Activated B cell treated with CpG ODN at 0.5 μM for 24 hours (primary cell): ENCODE data around the gene DOCK3. TPM values are rescaled to one million over a fixed set of nuclear protein-coding genes. Genes with fewer than 3 reads are reported as not detected.

Source experiments
- ATAC-seq: fragments of 200-7000 bp; cut with Tn5 transposase; one replicate; pipeline ENCODE4 v1.10.0; 2021; ENCODE audit warnings: low read depth, mild to moderate bottlenecking, moderate library complexity
- CTCF ChIA-PET: fragments of 350-600 bp; sonication (Branson Sonifier 250); formaldehyde crosslinking; loops from one replicate; lab custom pipeline; 2021; ENCODE audit warnings: antibody characterized with exemption; lab: Charles Lee
- POLR2A ChIA-PET: fragments of 350-600 bp; sonication (Branson Sonifier 250); formaldehyde crosslinking; loops from one replicate; lab custom pipeline; 2021; ENCODE audit warnings: antibody characterized with exemption; lab: Charles Lee
- DNase-seq: peaks from one replicate; pipeline ENCODE4 v3.0.0; 2022
- H3K27ac Mint-ChIP-seq: one replicate; pipeline ENCODE4 v1.8.0; 2020; ENCODE audit warnings: mixed read lengths
- H3K27me3 Mint-ChIP-seq: one replicate; pipeline ENCODE4 v1.8.0; 2021; ENCODE audit warnings: mixed read lengths
- H3K36me3 Mint-ChIP-seq: one replicate; pipeline ENCODE4 v1.8.0; 2021; ENCODE audit warnings: low read depth, mixed read lengths
- H3K4me1 Mint-ChIP-seq: one replicate; pipeline ENCODE4 v1.8.0; 2021; ENCODE audit warnings: mixed read lengths
- H3K4me3 Mint-ChIP-seq: one replicate; pipeline ENCODE4 v1.8.0; 2020; ENCODE audit warnings: mild to moderate bottlenecking, mixed read lengths
- H3K9me3 Mint-ChIP-seq: one replicate; pipeline ENCODE4 v1.8.0; 2020; ENCODE audit warnings: mixed read lengths
- intact Hi-C: fragments of 100-400 bp; cut with micrococcal nuclease; formaldehyde crosslinking; loops from one replicate; pipeline ENCODE4 v1.15.1; 2024
- total RNA-seq: library from RNA; stranded (reverse); gene quantifications from 2 replicates; pipeline ENCODE4 v1.2.3, GENCODE V29; 2022
- TF ChIP-seq, protein P1 (sequence below): fragments of 200-600 bp; IDR thresholded peaks from one replicate; pipeline ENCODE4 v1.8.0; 2022; ENCODE audit warnings: antibody characterized with exemption, mild to moderate bottlenecking

DOCK3 gene
- total RNA-seq, 1 donor from 2014 or later: 0.04 TPM

DNA sequence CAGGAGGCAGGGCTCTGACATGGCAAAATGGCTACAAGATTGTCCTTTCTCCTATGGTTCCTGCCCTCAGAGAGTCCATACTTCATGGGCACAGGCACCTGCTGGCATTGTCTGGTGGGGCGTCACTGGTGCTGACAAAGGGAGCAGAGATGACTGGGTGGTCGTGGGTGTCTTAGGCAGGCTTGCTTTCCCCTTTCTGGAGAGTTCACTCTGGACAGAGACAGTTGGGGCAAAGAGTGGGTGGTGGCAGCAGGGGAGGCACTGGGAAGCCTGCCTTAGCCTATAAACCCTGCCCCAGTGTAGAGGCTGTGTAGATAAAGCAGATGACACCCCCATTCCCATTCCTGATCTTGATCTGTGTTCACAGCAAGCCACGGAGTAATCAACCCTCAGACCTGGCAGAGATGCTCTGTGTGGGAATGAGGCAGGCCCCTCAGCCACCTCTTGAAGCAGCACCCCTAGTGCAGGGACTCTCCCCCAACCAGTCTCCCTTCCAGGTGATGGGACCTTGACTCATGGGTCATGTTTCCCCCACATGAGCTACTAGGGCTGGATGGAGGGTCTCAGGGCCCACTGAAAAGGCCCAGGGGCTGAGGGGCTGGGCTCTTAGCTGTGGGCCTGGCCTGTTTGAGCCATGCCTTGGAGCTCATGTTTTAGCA lies 20.7 kb upstream of the DOCK3 start:
- ChIA-PET POLR2A (no interaction called here), CTCF (interaction anchor here (1.3 to 4.8 kb wide), 6 partner anchors 13 to 84 kb away, joined by 3 to 60 read pairs (median 10); partner anchors contain the start of genes CISH, HEMK1 and MAPKAPK3)
- H3K27me3 Mint-ChIP-seq: peaks cover 1% of the 10 kb centered on the region
- H3K9me3 Mint-ChIP-seq: no peaks in the 10 kb centered on the region
- intact Hi-C loops: no loop called here
- DNase-seq (no peak), ATAC-seq (no peak)
- no peaks in the 10 kb centered on the region for H3K36me3 Mint-ChIP-seq
- no peaks in the 10 kb centered on the region for H3K4me1 Mint-ChIP-seq
- no peak overlapping the region for H3K4me3 Mint-ChIP-seq
- TF ChIP-seq, protein P1, sequence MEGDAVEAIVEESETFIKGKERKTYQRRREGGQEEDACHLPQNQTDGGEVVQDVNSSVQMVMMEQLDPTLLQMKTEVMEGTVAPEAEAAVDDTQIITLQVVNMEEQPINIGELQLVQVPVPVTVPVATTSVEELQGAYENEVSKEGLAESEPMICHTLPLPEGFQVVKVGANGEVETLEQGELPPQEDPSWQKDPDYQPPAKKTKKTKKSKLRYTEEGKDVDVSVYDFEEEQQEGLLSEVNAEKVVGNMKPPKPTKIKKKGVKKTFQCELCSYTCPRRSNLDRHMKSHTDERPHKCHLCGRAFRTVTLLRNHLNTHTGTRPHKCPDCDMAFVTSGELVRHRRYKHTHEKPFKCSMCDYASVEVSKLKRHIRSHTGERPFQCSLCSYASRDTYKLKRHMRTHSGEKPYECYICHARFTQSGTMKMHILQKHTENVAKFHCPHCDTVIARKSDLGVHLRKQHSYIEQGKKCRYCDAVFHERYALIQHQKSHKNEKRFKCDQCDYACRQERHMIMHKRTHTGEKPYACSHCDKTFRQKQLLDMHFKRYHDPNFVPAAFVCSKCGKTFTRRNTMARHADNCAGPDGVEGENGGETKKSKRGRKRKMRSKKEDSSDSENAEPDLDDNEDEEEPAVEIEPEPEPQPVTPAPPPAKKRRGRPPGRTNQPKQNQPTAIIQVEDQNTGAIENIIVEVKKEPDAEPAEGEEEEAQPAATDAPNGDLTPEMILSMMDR: no peak
- H3K27ac Mint-ChIP-seq: no peak overlapping the region

DNA sequence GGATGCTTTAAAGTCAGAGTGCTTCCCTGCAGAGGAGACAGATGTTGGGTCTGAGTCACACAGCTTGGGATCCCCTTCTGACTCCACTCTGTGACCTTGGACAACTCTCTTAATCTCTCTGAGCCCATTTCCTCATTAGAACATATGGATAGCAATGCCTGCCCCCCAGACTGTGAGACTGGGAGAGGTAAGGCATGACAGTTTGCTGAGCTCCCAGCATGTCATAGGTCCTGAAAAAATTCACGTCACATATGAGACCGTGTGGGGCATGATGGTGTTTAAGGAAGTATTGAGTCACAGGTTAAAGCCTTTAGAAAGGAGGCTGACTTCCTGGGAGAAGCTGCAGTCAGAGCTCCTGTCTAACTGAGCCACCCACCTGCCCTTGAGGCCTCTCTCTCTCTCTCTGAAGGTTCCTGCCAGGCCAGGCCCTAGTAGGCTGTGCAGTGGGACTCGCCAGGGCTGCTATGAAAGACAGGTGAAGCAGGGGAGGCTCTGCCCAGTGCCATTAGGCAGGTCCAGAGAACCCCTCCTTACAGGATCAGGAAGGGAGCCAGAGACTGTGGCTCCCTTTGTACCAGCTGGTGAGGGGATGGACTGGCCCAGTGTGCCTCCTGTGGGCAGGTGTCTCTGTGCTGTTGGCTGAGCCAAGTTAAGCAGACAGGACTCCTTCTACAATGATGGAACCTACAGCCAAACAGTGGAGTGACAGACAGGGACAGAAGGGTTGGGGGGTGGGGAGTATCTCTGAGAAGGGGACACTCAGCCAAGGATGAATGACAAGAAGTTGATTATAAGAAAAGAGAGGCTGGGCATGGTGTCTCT lies 19.5 kb upstream of the DOCK3 start:
- Mint-ChIP-seq H3K27me3 (peaks cover 1% of the 10 kb centered on the region), H3K36me3 (no peaks in the 10 kb centered on the region), H3K4me1 (no peaks in the 10 kb centered on the region), H3K4me3 (no peak overlapping the region), H3K27ac (no peak overlapping the region), H3K9me3 (no peaks in the 10 kb centered on the region)
- ChIA-PET POLR2A (no interaction called here), CTCF (interaction anchor here (1.3 to 4.8 kb wide), 2 partner anchors 12 to 39 kb away, joined by 3 to 60 read pairs; partner anchors contain the start of gene MAPKAPK3)
- ATAC-seq (no peak), DNase-seq (no peak)
- intact Hi-C loops: no loop called here
- TF ChIP-seq, protein P1: no peak

DNA sequence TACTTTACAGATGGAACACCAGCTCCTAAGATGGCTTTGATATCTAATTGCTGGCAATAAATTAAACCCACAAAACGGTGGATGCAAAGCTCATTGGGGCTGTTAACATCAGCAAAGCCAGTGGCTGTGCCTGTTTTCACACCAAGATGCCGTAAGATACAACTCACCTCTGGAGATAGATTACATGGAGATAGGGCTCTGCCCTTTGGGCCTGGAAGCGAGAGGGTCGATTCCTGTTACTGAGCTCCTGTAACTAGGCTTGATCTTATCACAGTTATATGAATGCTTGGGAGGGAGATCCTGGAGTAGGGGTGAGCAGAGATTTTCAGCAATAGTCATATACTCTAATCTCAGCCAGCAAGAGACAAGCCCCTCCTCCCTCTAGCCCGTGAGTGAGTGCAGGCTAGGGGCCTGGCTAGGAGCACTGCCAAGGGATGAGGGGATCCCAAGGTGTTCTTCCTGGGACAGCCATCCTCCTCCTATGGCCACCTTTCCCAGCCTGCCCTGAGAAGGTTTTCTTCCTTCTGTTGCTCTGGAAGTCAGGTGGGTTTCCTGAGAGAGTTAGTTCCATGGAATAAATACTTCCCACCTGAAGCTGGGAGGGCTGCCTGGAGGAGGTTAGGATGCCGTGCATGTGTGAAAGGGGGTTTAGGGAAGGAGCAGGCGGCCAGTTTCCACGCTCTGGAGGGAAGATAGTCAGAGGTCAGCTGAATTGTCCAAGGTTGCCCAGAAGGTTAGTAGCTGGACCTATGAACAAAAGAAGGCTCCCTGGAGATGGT lies 18.1 kb upstream of the DOCK3 start:
- ChIA-PET POLR2A (no interaction called here), CTCF (no interaction called here)
- Mint-ChIP-seq H3K36me3 (no peaks in the 10 kb centered on the region), H3K27me3 (peaks cover 1% of the 10 kb centered on the region), H3K4me1 (no peaks in the 10 kb centered on the region), H3K4me3 (no peak overlapping the region), H3K27ac (no peak overlapping the region), H3K9me3 (no peaks in the 10 kb centered on the region)
- intact Hi-C loops: no loop called here
- no peak for ATAC-seq
- no peak for DNase-seq
- TF ChIP-seq, protein P1: no peak

DNA sequence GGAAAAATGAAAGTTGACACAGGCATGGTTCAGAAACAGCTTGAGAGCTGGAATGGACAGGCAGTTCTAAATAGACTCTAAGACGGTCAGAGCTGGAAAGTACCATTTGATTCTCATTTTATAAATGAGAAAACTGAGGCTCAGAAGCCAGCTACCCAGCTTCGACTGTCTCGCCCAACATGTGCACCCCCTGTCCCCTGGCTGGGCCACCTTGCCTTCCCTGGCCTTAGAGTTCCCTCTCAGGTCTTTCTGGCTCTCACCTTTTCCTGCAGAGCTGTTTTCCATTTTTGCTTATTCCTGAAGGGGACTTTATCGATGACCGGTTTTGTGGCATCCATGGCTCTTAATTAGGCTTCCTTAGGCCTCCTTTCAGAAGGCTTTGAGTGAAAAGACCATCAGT lies 17.3 kb upstream of the DOCK3 start:
- Mint-ChIP-seq H3K36me3 (no peaks in the 10 kb centered on the region), H3K27me3 (peaks cover 3% of the 10 kb centered on the region), H3K27ac (no peak overlapping the region), H3K9me3 (no peaks in the 10 kb centered on the region), H3K4me3 (no peak overlapping the region), H3K4me1 (no peaks in the 10 kb centered on the region)
- TF ChIP-seq, protein P1: no peak
- ATAC-seq (no peak), DNase-seq (no peak)
- CTCF ChIA-PET: no interaction called here
- intact Hi-C loops: no loop called here
- POLR2A ChIA-PET: no interaction called here
